ENCODE results near the gene ZNF382. TPM values are rescaled to one million over a fixed set of nuclear protein-coding genes. Genes with fewer than 3 reads are reported as not detected.

The ZNF382 gene
- total RNA-seq, 3 donors from 2014 or later (not counting 1 experiment from before 2014, with no cell fraction given), result 3.2 to 8.1 (median 4.2) TPM

Other genes starting within 250 kb of the ZNF382 start
- gene ZFP14, start 226.1 kb upstream of the ZNF382 start, total RNA-seq, result 1 to 10 TPM; 7.4 to 8.2 (median 7.8) TPM
- gene ZFP82, start 186.7 kb upstream of the ZNF382 start, total RNA-seq, result 1 to 10 TPM; 2.3 to 4.1 (median 3.6) TPM
- 10 to 100 TPM in 2 of 3 donors, 1 to 10 TPM in 1; 7.9 to 16.0 (median 12.4) TPM for gene ZNF566, start 115.8 kb upstream of the ZNF382 start, total RNA-seq
- 1 to 10 TPM; 8.0 to 9.4 (median 8.4) TPM for gene ZNF260, start 77.0 kb upstream of the ZNF382 start, total RNA-seq
- 10 to 100 TPM; 23.5 to 36.4 (median 29.2) TPM for gene ZNF529, start 32.0 kb upstream of the ZNF382 start, total RNA-seq
- gene ZNF461, start 61.5 kb downstream of the ZNF382 start, total RNA-seq, result 10 to 100 TPM; 10.3 to 22.3 (median 14.2) TPM
- 10 to 100 TPM in 2 of 3 donors, 1 to 10 TPM in 1; 5.6 to 11.8 (median 10.5) TPM for gene ZNF567, start 82.3 kb downstream of the ZNF382 start, total RNA-seq
- gene ZNF850, start 167.5 kb downstream of the ZNF382 start, total RNA-seq, result 1 to 10 TPM; 1.7 to 4.3 (median 4.2) TPM
- gene ZNF790, start 233.1 kb downstream of the ZNF382 start, total RNA-seq, result 1 to 10 TPM; 2.6 to 6.8 (median 5.0) TPM
- 10 to 100 TPM in 2 of 3 donors, 1 to 10 TPM in 1; 7.1 to 19.5 (median 10.0) TPM for gene ZNF345, start 245.6 kb downstream of the ZNF382 start, total RNA-seq

All from natural killer cell (primary cell).